Midbrain (tissue), 1 donor: ENCODE data around the gene PCNT.

Source experiments
- DNase-seq: peaks from one replicate; lab custom pipeline; 2025; lab: John Stamatoyannopoulos, UW

The PCNT gene

GRCh38 chr21:46323710-46324389, at the start of gene PCNT, which contains the start of gene C21orf58:
TSS of gene PCNT (plus strand) at chr21:46324156. CDS start at chr21:46324229, 73 bp downstream.
TSS of gene C21orf58 (minus strand) at chr21:46323870. CDS start at chr21:46322738, 1,132 bp downstream.
- DNase-seq = peak; percentile 98

DNA sequence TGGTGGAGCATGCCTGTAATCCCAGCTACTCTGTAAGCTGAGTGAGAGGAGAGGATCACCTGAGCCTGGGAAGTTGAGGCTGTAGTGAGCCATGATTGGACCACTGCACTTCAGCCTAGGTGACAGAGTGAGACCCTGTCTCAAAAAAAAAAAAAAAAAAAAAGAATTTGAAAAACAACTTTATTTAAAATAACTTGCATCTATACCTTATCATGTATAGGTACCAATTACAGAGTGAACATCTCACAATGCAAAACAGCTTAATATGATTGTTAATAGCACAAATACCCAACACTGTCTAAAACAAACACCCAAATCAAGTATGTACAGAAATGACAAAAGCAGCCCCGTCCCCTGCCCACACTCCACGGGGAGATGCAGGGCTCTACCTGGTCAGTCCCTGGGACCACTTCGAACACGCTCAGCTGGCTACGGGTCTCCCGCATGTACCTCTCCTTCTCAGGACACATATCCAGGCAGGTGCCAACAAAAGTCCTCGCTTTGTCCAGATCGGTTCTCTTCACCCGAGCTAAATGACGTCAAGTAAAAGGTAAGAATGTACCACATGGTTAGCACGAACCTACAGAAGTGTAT, 49.1 kb upstream of the PCNT start:
- DNase-seq = no peak

- DNase-seq = no peak
Measured at GRCh38 chr21:46284077-46284644, 39.8 kb upstream of the PCNT start.

DNA sequence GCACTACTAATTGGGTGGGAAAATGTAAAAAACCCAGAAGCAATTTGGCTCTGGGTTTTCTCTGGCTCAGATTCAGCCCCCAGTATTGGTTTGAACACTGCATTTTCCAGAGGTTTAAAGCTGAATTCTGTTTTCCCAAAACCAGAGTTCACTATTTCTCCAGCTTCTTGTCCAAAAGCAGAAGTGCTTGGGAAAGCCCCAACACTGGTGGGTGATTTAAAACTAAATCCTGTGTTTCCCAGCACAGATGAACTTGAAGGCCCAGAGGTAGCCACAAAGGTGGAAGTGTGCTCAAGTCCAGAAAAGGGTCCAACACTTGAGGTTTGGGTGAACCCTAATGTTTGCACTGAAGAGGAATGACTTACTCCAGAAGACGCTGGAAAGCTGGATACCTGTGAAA, 39.2 kb upstream of the PCNT start:
- no peak for DNase-seq

DNA sequence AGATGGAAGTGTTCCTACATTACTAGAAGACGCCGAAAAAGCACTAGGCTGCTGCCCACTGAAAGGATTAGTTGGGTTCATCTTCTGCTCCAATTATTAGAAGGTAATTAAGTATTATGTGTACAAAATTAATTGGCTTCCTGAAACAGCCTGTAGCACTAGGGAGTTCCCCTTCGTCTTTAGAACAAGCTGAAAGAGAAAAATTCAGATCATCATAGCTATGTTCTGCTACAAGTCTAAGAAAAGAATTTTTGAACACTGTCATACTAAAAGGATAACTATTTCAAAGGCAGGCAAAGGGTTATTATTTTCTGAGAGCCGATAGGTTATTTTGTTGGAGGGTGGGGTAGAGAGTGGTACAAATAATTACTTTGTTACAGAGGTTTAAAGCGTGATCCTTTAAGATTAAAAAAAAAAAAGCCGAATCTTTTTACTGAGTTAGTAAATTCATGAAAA, 38.7 kb upstream of the PCNT start, which contains the start of gene MCM3AP:
TSS of gene MCM3AP (minus strand) at position 406 of the 456 bp plus-strand sequence. CDS start at position 81, 325 bp downstream.
- DNase-seq = no peak

DNA sequence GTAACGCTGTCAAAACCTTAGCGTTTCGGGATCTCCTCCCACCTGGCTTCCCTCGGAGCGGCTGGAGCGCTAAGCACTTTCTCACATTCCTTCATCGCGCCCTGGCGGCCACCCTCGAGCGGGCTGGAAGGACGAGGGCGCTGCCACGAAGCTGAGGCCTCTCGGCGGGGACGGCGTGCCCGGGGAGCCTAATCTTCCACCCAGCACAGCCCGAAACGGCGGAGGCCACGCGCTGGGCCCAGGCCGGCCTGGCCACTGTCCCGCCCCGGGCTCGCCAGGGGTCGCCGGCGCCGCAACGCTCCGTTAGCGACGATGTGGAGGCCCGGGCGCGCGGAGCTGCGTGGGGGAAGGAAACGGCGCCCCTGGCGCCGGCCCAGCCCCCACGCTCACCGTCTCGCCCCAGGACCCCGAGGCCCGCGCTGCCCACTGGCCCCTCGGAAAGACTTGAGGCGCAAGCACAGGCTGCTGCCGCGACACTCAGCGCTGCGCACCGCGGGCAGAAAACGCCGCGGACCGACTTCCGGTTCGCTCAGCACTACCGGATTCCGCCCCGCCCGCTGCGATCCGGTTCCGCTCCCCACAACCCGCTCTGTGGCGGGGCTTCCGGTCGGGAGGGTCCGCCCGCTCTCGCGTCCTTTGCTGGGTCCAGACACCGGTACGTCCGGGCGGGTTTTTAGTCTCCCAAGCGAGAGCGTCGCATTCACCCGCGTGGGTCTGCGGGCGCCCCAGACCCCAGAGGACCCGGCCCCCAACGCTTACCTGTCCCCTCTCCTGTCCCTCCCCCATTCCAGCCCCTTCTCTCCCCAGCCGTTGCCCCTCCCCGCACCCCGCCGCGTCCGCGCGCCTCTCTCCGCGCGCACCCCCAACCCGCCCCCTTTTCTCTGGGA, 38.0 kb upstream of the PCNT start, which contains the start of gene YBEY:
TSS of gene YBEY (plus strand) at position 582 of the 887 bp plus-strand sequence. CDS start 572 bp downstream, outside the sequence.
- DNase-seq = peak; percentile 91

DNA sequence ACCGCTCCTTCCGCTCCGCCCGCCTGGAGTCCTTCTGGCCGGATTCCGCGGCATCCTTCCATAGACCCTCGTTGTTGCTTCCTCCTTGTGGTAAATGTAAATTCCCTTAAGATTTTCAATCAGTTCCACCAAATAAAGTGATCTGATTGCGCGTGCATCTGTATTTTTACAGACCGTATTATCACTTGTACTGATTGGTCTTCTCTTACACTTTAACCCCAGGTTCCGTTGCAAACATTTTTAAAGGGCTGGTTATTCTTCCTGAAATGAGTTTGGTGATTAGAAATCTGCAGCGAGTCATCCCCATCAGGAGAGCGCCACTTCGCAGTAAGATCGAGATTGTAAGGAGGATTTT, 37.3 kb upstream of the PCNT start:
- DNase-seq = no peak

DNA sequence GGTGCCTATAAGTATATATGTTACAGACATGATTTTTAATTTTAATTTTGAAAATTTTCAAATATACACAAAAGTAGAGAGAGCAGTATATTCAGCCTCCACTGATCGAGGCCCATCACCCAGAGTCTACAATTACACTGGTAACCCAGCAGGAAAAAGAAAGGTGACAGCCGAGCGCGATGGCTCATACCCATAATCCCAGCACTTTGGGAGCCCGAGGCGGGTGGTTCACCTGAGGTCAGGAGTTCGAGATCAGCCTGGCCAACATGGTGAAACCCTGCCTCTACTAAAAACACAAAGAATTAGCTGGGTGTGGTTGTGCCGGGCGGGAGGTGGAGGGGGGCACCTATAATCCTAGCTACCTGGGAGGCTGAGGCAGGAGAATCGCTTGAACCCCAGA, 36.4 kb upstream of the PCNT start:
- no peak for DNase-seq

DNA sequence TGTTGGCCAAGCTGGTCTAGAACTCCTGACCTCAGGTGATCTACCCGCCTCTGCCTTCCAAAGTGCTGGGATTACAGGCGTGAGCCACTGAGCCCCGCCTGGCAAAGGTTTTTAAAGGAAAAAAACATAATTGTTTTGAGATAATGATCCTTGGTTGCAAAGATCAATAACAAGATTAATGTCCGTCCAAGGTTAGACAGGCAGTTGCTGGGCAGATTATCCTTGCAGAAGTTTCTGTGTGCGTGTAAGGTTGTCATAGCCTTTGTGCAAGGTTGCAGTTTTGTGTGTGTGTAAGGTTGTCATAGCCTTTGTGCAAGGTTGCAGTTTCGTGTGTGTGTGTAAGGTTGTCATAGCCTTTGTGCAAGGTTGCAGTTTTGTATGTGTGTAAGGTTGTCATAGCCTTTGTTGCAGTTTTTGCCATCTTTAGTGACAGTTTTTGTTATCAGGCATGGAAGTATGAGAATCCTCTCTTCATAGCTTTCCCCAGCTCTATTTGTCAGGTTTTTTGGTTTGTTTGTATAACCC, 34.2 kb upstream of the PCNT start:
- DNase-seq = no peak

DNA sequence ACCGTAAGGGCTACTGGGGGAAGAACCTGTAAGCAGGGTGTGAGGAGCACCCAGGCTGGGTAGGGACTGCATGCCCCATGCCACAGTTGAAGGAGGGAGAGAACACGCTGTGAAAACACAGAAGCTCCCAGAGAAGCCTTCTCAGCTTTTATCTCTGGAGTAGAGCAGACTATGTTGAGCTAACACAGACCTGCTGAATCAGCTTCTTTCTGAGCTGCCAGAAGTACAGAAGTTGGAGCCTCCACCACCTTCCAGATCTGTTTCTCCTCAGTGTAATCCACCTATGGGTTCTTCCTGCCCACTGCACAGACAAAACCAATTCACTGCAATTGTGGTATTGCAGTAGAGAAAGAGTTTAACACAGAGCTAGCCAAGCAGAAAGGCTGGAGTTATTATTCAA, 32.4 kb upstream of the PCNT start:
- DNase-seq = no peak

- no peak for DNase-seq
Measured at GRCh38 chr21:46294647-46295176, 29.2 kb upstream of the PCNT start.

DNA sequence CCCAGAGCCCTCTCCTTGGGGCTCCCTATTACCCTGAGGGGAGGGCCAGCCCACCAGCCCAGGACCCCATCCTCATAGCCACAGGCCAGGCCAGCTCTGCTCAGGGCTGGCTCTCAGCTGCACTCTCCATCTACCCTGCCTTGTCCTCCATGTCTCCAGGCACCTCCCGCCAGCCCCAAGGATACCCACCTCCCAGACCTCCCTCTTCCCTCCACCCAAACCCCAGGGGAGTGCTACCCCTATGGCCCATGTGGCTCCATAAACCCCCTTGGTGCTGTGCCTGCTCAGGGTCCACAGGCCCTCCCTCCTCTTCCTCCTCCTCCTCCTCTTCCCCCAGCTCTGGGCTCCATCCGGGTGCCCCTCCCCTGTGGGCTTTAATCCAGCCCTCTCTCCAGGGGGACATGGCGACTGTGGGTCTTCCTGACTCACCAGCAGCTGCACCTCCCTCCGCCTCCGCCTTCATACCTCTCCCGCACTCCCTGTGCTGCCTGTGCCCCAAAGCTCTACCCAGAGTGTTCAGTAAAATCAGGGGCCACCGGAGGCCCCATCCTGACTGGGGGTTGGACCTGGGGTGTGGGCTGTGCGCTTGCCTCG, 28.7 kb upstream of the PCNT start:
- DNase-seq = no peak

GRCh38 chr21:46295996-46296752, 27.8 kb upstream of the PCNT start:
- no peak for DNase-seq

GRCh38 chr21:46297338-46298271, 26.4 kb upstream of the PCNT start:
- no peak for DNase-seq

DNA sequence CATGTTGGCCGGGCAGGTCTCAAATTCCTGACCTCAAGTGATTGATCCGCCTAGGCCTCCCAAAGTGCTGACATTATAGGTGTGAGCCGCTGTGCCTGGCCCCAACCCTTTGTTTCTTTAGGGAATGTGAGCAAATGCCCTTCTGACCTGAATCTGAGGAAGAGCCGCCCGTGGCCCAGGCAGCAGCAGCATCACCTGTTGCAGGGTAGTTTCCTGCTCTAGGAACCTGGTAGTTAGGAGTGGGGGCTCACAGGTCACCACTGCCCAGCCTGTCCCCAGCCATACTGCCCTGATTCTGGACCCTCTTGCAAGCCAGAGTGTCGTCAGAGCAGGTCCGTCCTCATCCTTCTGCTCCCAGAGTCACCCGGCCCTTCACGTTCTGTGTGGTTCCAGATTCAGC, 24.8 kb upstream of the PCNT start:
- no peak for DNase-seq

DNA sequence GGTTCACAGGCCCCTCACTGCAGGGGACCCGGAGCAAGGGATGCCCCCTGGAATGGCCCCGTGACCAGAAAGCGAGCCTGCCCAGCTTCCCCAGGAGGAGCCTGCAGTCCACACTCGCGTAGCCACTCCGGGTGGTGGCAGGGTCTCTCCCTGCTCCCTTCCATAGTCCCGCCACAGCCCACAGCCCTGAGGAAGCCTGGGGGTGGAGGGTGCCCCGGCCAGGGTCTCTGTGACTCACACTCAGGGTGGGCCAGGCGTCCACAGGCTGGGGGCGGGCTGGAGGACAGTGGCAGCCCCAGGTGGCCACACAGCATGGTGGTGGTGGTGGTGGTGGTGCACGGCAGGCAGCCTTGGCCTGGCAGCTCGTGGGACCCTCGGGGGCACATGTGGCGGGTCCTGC, 22.2 kb upstream of the PCNT start:
- DNase-seq = no peak

- DNase-seq = no peak
Measured at GRCh38 chr21:46304437-46304836, 19.5 kb upstream of the PCNT start.

- DNase-seq = no peak
Measured at GRCh38 chr21:46304955-46305354, 19.0 kb upstream of the PCNT start.

- no peak for DNase-seq
Measured at GRCh38 chr21:46307625-46308024, 16.3 kb upstream of the PCNT start.
